Hepatocyte (in vitro differentiated cells): ENCODE data around the gene NR1D2.

Source experiments
- CTCF ChIP-seq: fragments of 200-600 bp; sonication (generic); IDR thresholded peaks from 2 replicates; pipeline ENCODE4 v1.5.1; 2016; ENCODE audit warnings: antibody characterized with exemption, mild to moderate bottlenecking; ENCODE audit not compliant: poor library complexity
- EZH2 ChIP-seq: fragments of 200-600 bp; sonication (generic); IDR thresholded peaks from 2 replicates; pipeline ENCODE4 v1.6.1; 2016; ENCODE audit warnings: antibody characterized with exemption, mild to moderate bottlenecking, borderline replicate concordance
- EZH2phosphoT487 ChIP-seq: fragments of 200-600 bp; sonication (generic); IDR thresholded peaks from one replicate; pipeline ENCODE4 v1.6.1; 2018; ENCODE audit warnings: antibody characterized with exemption, mild to moderate bottlenecking, low read depth, moderate library complexity; ENCODE audit not compliant: unreplicated experiment, severe bottlenecking

- TF ChIP-seq CTCF: no peak
- no peak for TF ChIP-seq EZH2
- no peak for TF ChIP-seq EZH2phosphoT487
Observed at GRCh38 chr3:23945663-23945912, 502 bp downstream of the NR1D2 start.
